ENCODE data around the gene SEC14L3.

GRCh38 chr22:30516273-30516672, 44.5 kb upstream of the SEC14L3 start:
- TF ChIP-seq SIN3A (IDR thresholded peaks at IDR 0.05; ENCODE audit: borderline replicate concordance, low read depth, low read length) (no peak), USF2 (IDR thresholded peaks at IDR 0.05; ENCODE audit: borderline replicate concordance, low read depth, low read length) (no peak), CHD2 (IDR thresholded peaks at IDR 0.05; ENCODE audit: low read length, partially characterized antibody) (no peak), POLR2AphosphoS5 (IDR thresholded peaks at IDR 0.05; ENCODE audit: low read depth, low read length) (no peak), CTCF (IDR thresholded peaks at IDR 0.05) (no peak)

Measured in SK-N-SH (cell line).